Fibroblast of skin of left quadriceps (primary cell): Measurements from ENCODE around the gene HFE.

Source experiments
- DNase-seq, 2 experiments: peaks; one replicate each; pipeline ENCODE4 v3.0.0-alpha.2; 2013; ENCODE audit warnings: low read depth in 2 of 2

The HFE gene

GRCh38 chr6:26133730-26134129, 46.5 kb downstream of the HFE start:
- DNase-seq, result no peak

GRCh38 chr6:26136321-26136720, 49.1 kb downstream of the HFE start:
- no peak for DNase-seq

GRCh38 chr6:26140254-26140966, 53.2 kb downstream of the HFE start:
- DNase-seq, result no peak

GRCh38 chr6:26140967-26141294, 53.7 kb downstream of the HFE start:
- DNase-seq, result no peak

- DNase-seq, result no peak
Measured at GRCh38 chr6:26141378-26141904, 54.2 kb downstream of the HFE start.

- DNase-seq, result no peak
Measured at GRCh38 chr6:26142026-26142425, 54.8 kb downstream of the HFE start.
